ENCODE data around the gene HNF1A. TPM values are rescaled to one million over a fixed set of nuclear protein-coding genes. Genes with fewer than 3 reads are reported as not detected.
A peak's percentile ranks its signal among the peaks of the same experiment; 100 is the strongest.

The HNF1A gene
- total RNA-seq, 1 experiment from 2014 or later: not detected

DNA sequence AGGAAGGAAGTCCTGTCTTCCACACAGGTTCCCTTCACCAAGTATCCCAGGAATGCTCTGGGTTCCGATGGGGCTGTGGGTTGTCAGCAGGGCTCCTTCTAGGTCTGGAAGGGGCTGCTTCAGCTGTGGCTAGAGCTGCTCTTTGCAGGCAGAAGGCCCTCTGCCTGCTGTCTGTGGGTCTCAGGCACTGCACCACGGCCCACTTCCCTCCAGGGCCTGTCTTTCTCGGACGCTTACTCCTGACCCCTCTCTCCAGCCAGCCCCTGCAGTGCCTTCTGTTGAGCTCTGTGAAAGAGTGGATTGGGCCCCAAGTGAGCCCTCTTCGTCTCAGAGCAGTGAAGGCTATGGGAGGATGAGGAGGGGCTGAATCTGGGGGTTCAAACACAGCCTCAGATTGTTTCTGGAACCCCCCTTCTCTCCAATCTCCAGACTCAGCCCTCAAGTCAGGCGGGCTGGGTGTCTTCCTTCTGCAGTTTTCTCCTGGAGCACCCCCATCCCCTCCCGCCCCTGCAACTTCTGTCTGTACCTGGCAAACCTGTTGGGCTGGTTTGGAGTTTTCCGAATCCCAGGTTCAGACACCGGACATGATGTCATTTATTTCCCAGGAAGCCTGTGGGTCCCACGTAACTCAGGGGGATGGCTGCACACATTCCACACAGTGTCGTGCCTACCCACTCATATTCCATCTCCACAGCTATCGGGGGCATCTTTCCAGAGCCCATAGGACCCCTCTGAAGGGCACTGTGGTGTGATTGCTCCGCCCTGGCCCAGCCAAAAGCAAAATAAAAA lies 49.3 kb upstream of the HNF1A start (continued):
- peak; percentile 96 for TF ChIP-seq SP1 (IDR thresholded peaks at IDR 0.05; ENCODE audit: low read depth)
- TF ChIP-seq, protein P1, sequence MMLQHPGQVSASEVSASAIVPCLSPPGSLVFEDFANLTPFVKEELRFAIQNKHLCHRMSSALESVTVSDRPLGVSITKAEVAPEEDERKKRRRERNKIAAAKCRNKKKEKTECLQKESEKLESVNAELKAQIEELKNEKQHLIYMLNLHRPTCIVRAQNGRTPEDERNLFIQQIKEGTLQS (IDR thresholded peaks at IDR 0.05): no peak
- TF ChIP-seq EZH2phosphoT487 (IDR thresholded peaks at IDR 0.05; ENCODE audit: borderline replicate concordance): no peak
- TF ChIP-seq, protein P2, sequence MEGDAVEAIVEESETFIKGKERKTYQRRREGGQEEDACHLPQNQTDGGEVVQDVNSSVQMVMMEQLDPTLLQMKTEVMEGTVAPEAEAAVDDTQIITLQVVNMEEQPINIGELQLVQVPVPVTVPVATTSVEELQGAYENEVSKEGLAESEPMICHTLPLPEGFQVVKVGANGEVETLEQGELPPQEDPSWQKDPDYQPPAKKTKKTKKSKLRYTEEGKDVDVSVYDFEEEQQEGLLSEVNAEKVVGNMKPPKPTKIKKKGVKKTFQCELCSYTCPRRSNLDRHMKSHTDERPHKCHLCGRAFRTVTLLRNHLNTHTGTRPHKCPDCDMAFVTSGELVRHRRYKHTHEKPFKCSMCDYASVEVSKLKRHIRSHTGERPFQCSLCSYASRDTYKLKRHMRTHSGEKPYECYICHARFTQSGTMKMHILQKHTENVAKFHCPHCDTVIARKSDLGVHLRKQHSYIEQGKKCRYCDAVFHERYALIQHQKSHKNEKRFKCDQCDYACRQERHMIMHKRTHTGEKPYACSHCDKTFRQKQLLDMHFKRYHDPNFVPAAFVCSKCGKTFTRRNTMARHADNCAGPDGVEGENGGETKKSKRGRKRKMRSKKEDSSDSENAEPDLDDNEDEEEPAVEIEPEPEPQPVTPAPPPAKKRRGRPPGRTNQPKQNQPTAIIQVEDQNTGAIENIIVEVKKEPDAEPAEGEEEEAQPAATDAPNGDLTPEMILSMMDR (IDR thresholded peaks at IDR 0.05 in 2 of 3, conservative IDR thresholded peaks at IDR 0.05 in 1 of 3; ENCODE audit: borderline replicate concordance in 1 of 3, insufficient read depth in 1 of 3, low read depth in 2 of 3, low read length in 2 of 3): no peak
- peak; percentile 84 for TF ChIP-seq POLR2AphosphoS5 (IDR thresholded peaks at IDR 0.05; ENCODE audit: low read depth, low read length)
- TF ChIP-seq, protein P3, sequence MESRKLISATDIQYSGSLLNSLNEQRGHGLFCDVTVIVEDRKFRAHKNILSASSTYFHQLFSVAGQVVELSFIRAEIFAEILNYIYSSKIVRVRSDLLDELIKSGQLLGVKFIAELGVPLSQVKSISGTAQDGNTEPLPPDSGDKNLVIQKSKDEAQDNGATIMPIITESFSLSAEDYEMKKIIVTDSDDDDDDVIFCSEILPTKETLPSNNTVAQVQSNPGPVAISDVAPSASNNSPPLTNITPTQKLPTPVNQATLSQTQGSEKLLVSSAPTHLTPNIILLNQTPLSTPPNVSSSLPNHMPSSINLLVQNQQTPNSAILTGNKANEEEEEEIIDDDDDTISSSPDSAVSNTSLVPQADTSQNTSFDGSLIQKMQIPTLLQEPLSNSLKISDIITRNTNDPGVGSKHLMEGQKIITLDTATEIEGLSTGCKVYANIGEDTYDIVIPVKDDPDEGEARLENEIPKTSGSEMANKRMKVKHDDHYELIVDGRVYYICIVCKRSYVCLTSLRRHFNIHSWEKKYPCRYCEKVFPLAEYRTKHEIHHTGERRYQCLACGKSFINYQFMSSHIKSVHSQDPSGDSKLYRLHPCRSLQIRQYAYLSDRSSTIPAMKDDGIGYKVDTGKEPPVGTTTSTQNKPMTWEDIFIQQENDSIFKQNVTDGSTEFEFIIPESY (IDR thresholded peaks at IDR 0.05; ENCODE audit: extremely low read depth, insufficient replicate concordance, low read length): peak; percentile 41
- no peak for TF ChIP-seq POLR2A (IDR thresholded peaks at IDR 0.05; ENCODE audit: borderline replicate concordance, extremely low read depth, insufficient read depth, insufficient read length)
- peak; percentile 81; the same call in 1 of the 2 replicates for TF ChIP-seq CBX3 (IDR thresholded peaks at IDR 0.05; ENCODE audit: low read depth)
- TF ChIP-seq, protein P4, sequence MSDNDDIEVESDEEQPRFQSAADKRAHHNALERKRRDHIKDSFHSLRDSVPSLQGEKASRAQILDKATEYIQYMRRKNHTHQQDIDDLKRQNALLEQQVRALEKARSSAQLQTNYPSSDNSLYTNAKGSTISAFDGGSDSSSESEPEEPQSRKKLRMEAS (IDR thresholded peaks at IDR 0.05): peak; percentile 70
- TF ChIP-seq YY1 (IDR thresholded peaks at IDR 0.05; ENCODE audit: extremely low read depth, insufficient replicate concordance, low read depth, low read length): peak; percentile 75
- no peak for TF ChIP-seq SRF (IDR thresholded peaks at IDR 0.05; ENCODE audit: low read depth)
- TF ChIP-seq CEBPB (IDR thresholded peaks at IDR 0.05; ENCODE audit: low read depth): peak; percentile 61
- no peak; the same call in 1 of the 2 replicates for TF ChIP-seq RAD21 (IDR thresholded peaks at IDR 0.05; ENCODE audit: low read depth)
